Mesodermal cell (in vitro differentiated cells): ENCODE measurements around the gene PSMA7.
"Not testable (repeated sequence)": the region's sequence is repeated elsewhere in the genome, so short reads cannot be mapped to it uniquely, and the experiment has no call there.

ENCODE experiments used
- H3K27ac ChIP-seq: 2 replicates; pipeline ENCODE4 v1.7.0; 2013; ENCODE audit warnings: mild to moderate bottlenecking, low read depth, low read length, moderate library complexity; ENCODE audit not compliant: severe bottlenecking
- H3K36me3 ChIP-seq: 2 replicates; pipeline ENCODE4 v1.7.1; 2013; ENCODE audit warnings: mild to moderate bottlenecking, low read length, moderate library complexity; ENCODE audit not compliant: control insufficient read depth, insufficient read depth
- H3K4me1 ChIP-seq: one replicate; pipeline ENCODE4 v1.7.1; 2013; ENCODE audit warnings: mild to moderate bottlenecking, low read length; ENCODE audit not compliant: insufficient read depth, control insufficient read depth, poor library complexity, severe bottlenecking
- H3K4me3 ChIP-seq: 2 replicates; pipeline ENCODE4 v1.7.0; 2013; ENCODE audit warnings: low read length, control low read depth, mild to moderate bottlenecking; ENCODE audit not compliant: insufficient read depth, poor library complexity, severe bottlenecking; ENCODE audit errors: extremely low read depth
- H3K9me3 ChIP-seq: 2 replicates; pipeline ENCODE4 v1.7.1; 2013; ENCODE audit warnings: mild to moderate bottlenecking, low read length, moderate library complexity; ENCODE audit not compliant: control insufficient read depth
- WGBS, 2 experiments: methylation state at CpG; one replicate each; pipeline ENCODE4 v1.1.5; 2013; ENCODE audit warnings: missing lambda C conversion rate in 2 of 2; ENCODE audit not compliant: insufficient coverage in 2 of 2; 5-methylcytosine and 5-hydroxymethylcytosine counted together

Gene PSMA7

DNA sequence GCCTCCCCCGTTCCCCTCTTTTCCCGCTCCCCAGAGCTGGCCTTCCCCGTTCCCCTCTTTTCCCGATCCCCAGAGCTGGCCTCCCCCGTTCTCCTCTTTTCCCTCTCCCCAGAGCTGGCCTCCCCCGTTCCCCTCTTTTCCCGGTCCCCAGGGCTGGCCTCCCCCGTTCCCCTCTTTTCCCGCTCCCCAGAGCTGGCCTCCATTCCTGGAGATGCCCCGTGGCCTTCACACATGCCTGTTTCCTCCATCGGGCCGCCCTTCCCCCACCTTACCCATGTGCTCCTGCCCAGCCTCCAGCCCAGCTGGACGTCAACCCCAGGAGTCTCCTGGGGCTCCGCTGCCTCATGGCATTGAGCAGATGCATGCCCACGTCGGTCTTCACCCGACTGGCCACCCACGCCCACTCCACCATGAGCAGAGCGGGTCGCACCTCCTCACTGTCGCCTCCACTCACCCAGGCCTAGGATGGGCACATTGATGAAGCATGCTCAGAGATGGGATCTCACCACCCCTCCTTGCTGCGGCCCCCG is 8.7 kb upstream of the PSMA7 start:
- Histone ChIP-seq H3K4me1 (peaks cover 23% of the 10 kb centered on the region), H3K27ac (no peak overlapping the region), H3K36me3 (peaks cover 47% of the 10 kb centered on the region), H3K9me3 (peaks cover 5% of the 10 kb centered on the region), H3K4me3 (no peak overlapping the region)
- 92% methylated on average over 15 to 22 of the region's 23 CpGs for WGBS, 2 experiments

DNA sequence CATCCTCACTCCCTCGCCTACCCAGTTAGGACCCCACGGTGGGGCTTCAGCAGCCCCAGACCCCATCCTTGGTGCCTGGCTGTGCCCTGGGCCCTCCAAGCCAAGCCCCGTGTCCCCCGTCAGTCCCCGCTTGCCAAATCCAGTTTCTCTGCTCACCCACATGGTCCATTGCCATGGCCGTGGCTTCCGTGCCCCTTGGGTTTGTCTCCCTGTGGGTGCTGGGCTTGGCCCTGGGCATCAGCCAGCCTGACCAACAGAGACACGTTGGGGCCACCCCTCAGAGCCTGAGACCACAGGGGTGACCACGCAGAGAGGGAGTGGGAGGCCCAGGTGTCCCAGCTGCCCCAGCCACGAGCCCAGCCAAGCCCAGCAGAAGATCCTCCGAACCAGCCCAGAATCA is 8.0 kb upstream of the PSMA7 start:
- 97 to 98% methylated on average over 11 of the region's 11 CpGs for WGBS, 2 experiments
- no peak overlapping the region for H3K27ac ChIP-seq
- H3K4me3 ChIP-seq = no peak overlapping the region
- H3K9me3 ChIP-seq = peaks cover 5% of the 10 kb centered on the region
- H3K4me1 ChIP-seq = peaks cover 23% of the 10 kb centered on the region
- H3K36me3 ChIP-seq = peaks cover 49% of the 10 kb centered on the region

DNA sequence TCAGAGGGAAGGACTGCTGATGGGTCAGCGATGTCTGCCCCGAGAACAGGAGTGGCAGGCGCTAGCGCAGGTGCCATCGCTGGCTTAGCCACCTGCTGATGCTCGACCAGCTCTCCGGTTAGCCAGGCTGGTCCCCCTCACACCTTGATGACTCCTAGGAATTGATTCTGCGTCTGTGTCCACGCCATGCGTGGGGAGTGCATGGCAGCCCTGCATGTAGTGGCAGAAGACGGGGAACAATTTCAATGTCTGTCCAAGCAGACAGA is 7.0 kb upstream of the PSMA7 start:
- 97% methylated on average over 11 of the region's 11 CpGs for WGBS, 2 experiments
- Histone ChIP-seq H3K27ac (no peak overlapping the region), H3K4me1 (peaks cover 20% of the 10 kb centered on the region), H3K4me3 (no peak overlapping the region), H3K36me3 (peaks cover 57% of the 10 kb centered on the region), H3K9me3 (peaks cover 5% of the 10 kb centered on the region)

DNA sequence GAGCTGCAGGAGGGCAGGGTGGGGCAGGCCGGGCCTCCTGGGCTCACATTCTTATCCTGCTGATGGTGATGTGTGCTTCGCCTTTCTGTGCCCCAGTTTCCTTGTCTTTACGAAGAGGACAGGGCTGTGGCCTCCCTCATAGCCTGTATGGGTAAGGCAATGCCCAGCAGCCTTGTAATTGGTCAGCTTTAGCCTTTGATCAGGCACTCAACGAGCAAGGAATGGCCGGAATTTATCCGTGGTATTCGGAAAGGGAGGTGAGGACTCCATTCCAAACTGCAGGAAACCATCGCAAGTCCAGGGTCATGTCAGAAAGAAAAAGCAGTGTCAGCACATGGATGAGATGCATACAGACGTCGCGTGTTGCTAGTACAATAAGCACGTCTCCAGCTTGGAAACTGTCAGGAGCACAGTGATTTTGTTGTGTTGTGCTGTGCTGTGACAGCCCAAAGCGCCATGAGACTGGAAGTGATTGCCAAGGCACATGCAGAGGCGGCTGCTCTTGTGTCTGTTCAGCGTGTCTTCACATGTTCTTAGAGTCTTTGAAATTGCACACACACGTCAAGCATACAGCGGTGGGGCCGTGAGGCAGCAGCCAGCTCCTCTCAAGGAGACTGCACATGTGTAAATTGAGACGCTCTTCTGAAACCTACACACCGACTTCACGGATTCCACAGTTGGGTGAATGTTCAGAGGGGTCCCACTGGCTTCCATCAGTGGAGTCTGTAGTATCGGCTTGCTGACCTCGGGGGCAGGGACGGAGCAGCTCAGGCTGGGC is 6.5 kb upstream of the PSMA7 start:
- H3K9me3 ChIP-seq = peaks cover 5% of the 10 kb centered on the region
- peaks cover 25% of the 10 kb centered on the region for H3K4me1 ChIP-seq
- H3K27ac ChIP-seq = peak overlapping the region; percentile 37
- H3K4me3 ChIP-seq = no peak overlapping the region
- 72 to 77% methylated on average over 22 to 24 of the region's 24 CpGs for WGBS, 2 experiments
- H3K36me3 ChIP-seq = peaks cover 57% of the 10 kb centered on the region

DNA sequence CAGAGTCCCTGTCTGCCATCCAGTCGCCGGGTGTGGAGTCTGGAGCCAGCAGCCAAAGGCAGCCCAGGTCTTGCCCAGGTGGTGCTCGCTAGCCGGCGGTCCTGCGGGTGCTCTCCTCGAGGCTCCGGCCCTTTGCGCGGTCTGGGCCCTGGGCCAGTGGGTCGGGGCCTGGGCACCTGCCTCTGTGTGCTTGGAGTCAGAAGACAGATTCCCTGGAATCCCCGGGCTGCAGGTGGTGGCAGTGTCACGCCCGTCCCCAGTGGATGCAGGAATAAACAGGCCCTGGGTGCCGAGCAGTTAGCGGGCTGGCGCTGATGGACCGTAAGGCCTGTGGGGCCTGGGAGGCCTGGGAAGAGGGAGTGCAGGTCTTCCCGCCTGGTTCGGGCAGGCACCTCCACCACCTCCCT is 5.7 kb upstream of the PSMA7 start:
- 85 to 94% methylated on average over 11 to 18 of the region's 20 CpGs for WGBS, 2 experiments
- Histone ChIP-seq H3K4me3 (no peak overlapping the region), H3K4me1 (peaks cover 28% of the 10 kb centered on the region), H3K9me3 (peaks cover 5% of the 10 kb centered on the region), H3K36me3 (peaks cover 49% of the 10 kb centered on the region), H3K27ac (peak overlapping the region; percentile 37)

DNA sequence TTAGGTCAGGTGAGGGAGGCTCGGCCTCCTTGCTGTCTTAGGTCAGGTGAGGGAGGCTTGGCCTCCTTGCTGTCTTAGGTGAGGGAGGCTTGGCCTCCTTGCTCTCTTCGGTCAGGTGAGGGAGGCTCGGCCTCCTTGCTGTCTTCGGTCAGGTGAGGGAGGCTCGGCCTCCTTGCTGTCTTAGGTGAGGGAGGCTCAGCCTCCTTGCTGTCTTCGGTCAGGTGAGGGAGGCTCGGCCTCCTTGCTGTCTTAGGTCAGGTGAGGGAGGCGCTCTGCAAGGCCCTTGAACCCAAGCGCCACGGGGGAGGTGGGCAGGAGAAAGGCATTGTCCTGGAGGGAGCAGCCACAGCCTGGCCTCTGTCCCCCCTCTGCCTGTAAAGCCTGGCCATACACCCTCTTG is 5.2 kb upstream of the PSMA7 start:
- WGBS, 2 experiments = 93 to 95% methylated on average over 3 to 9 of the region's 10 CpGs
- not testable (repeated sequence) for H3K9me3 ChIP-seq

DNA sequence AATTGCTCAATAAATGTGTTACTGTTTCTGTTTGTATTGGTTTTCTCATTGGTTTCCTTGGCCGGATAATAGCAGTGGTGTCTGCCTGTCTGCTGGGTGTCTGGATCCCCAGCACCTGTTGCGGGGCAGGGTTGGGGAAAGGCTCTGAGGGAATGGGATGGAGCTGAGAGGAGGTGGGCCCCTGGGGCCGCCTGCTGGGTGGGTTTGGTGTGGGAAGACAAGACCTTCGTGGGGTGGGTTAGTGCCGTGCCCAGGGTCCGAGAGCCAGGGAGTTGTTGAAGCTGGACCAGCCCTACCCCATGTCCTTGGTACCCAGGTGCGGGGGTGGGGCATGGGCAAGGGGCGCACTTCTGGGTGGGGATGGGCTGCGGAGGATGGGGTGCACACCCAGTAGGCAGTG is 4.3 kb upstream of the PSMA7 start:
- H3K4me3 ChIP-seq = no peak overlapping the region
- H3K4me1 ChIP-seq = peaks cover 28% of the 10 kb centered on the region
- H3K9me3 ChIP-seq = no peaks in the 10 kb centered on the region
- WGBS, 2 experiments = 96 to 98% methylated on average over 7 to 9 of the region's 9 CpGs
- H3K36me3 ChIP-seq = peaks cover 35% of the 10 kb centered on the region
- H3K27ac ChIP-seq = no peak overlapping the region

More for the DNA sequence above, 5.2 kb upstream of the PSMA7 start:
- H3K36me3 ChIP-seq = peaks cover 43% of the 10 kb centered on the region
- H3K4me3 ChIP-seq, H3K27ac ChIP-seq: not testable (repeated sequence)
- peaks cover 28% of the 10 kb centered on the region for H3K4me1 ChIP-seq

DNA sequence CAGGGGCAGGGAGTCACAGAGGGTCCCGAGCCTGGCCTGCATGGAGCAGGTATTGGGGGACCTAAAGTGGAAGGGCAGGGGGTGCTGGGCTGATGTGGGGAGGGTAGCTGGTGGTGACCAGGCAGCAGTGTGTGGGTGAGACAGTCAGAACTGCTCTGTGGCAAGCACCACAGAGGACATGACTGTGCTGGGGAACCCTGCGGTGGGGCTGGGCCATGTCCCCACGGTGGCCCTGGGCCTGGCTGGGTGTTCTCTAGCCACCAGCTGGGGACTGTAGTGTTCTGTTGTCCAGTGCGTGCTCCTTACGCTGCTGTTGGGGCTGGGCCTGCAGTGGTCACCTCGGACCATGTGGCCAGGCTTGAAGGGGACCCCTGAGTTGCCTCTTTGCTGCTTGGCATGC is 3.9 kb upstream of the PSMA7 start:
- WGBS, 2 experiments = 85 to 95% methylated on average over 5 to 6 of the region's 6 CpGs
- no peak overlapping the region for H3K4me3 ChIP-seq

DNA sequence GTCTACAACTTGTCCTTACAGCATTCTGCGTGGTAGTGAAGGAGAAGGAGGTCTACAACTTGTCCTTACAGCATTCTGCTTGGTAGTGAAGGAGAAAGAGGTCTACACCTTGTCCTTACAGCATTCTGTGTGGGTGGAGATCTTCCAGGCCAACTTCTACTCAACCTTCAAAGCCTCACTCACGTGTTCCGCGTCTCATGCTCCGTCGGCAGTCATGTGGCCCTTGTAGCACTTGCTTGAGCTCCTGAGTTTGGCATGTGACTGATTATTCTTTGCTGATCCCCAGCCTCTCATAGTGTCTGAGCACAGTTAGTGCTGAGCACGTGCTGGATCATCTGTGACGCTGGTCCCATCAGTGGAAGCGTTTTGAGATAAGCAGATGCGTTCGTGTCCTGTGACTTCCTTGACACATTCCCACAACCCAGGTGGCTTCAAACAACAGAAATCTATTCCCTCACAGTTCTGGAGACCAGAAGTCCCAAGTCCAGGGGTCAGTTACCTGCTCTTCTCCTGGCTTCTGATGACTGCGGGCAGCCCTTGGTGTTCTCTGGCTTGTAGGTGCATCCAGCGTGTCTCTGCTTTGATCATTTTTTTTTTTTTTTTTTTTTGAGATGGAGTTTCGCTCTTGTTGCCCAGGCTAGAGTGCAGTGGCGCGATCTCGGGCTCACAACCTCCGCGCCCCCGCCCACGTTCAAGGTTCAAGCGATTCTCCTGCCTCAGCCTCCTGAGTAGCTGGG is 3.0 kb upstream of the PSMA7 start:
- WGBS, 2 experiments = 92 to 95% methylated on average over 17 to 20 of the region's 22 CpGs
- Histone ChIP-seq H3K4me3 (no peak overlapping the region), H3K36me3 (peaks cover 24% of the 10 kb centered on the region), H3K4me1 (peaks cover 28% of the 10 kb centered on the region), H3K9me3 (no peaks in the 10 kb centered on the region), H3K27ac (no peak overlapping the region)

More for the DNA sequence above, 3.9 kb upstream of the PSMA7 start:
- no peak overlapping the region for H3K27ac ChIP-seq
- H3K36me3 ChIP-seq = peaks cover 31% of the 10 kb centered on the region
- no peaks in the 10 kb centered on the region for H3K9me3 ChIP-seq
- H3K4me1 ChIP-seq = peaks cover 28% of the 10 kb centered on the region

DNA sequence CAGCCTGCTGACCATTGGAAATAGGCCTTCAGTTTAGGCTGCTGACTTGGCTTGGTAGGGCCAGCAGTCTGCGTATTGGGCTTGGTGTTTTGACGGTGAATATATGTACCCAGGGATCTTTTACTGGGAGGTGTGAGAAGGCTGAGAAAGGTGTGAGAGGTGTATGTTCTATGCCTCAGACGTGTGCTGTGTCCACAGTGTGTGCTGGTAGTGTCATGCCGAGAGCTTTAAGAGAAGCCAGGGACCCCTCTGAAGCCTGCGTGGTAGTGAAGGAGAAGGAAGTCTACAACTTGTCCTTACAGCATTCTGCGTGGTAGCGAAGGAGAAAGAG is 2.5 kb upstream of the PSMA7 start:
- 97 to 100% methylated on average over 5 to 6 of the region's 7 CpGs for WGBS, 2 experiments
- Histone ChIP-seq H3K9me3 (no peaks in the 10 kb centered on the region), H3K4me3 (no peak overlapping the region), H3K4me1 (peaks cover 33% of the 10 kb centered on the region), H3K27ac (no peak overlapping the region), H3K36me3 (peaks cover 24% of the 10 kb centered on the region)
